Fibroblast of villous mesenchyme (primary cell): ENCODE results near the gene VBP1. TPM values are rescaled to one million over a fixed set of nuclear protein-coding genes. Genes with fewer than 3 reads are reported as not detected.
"Not testable (repeated sequence)": the region's sequence is repeated elsewhere in the genome, so short reads cannot be mapped to it uniquely, and the experiment has no call there.

ENCODE experiments used
- DNase-seq: peaks from one replicate; pipeline ENCODE4 v3.0.0-alpha.2; 2010; ENCODE audit warnings: low read depth
- H3K4me3 ChIP-seq: 2 replicates; pipeline ENCODE4 v1.5.1; 2011; ENCODE audit warnings: low read depth, mild to moderate bottlenecking, low read length
- total RNA-seq: library from RNA; depleted of rRNA; stranded (reverse); fragments of >200 nt; gene quantifications from 2 replicates; pipeline ENCODE4 v1.2.3, GENCODE V29; 2012
- TF ChIP-seq, protein P1 (sequence below): IDR thresholded peaks from 2 replicates; pipeline ENCODE4 v1.5.1; 2012; ENCODE audit warnings: low read depth, mild to moderate bottlenecking, low read length; ENCODE audit not compliant: insufficient read depth

VBP1 gene
- total RNA-seq, 1 donor, result 78.6 TPM

- peak overlapping the region; percentile 85 for H3K4me3 ChIP-seq
- TF ChIP-seq, protein P1, sequence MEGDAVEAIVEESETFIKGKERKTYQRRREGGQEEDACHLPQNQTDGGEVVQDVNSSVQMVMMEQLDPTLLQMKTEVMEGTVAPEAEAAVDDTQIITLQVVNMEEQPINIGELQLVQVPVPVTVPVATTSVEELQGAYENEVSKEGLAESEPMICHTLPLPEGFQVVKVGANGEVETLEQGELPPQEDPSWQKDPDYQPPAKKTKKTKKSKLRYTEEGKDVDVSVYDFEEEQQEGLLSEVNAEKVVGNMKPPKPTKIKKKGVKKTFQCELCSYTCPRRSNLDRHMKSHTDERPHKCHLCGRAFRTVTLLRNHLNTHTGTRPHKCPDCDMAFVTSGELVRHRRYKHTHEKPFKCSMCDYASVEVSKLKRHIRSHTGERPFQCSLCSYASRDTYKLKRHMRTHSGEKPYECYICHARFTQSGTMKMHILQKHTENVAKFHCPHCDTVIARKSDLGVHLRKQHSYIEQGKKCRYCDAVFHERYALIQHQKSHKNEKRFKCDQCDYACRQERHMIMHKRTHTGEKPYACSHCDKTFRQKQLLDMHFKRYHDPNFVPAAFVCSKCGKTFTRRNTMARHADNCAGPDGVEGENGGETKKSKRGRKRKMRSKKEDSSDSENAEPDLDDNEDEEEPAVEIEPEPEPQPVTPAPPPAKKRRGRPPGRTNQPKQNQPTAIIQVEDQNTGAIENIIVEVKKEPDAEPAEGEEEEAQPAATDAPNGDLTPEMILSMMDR, result no peak
- peak; percentile 0 for DNase-seq
Measured at GRCh38 chrX:155215443-155216178, 649 bp upstream of the VBP1 start.

DNA sequence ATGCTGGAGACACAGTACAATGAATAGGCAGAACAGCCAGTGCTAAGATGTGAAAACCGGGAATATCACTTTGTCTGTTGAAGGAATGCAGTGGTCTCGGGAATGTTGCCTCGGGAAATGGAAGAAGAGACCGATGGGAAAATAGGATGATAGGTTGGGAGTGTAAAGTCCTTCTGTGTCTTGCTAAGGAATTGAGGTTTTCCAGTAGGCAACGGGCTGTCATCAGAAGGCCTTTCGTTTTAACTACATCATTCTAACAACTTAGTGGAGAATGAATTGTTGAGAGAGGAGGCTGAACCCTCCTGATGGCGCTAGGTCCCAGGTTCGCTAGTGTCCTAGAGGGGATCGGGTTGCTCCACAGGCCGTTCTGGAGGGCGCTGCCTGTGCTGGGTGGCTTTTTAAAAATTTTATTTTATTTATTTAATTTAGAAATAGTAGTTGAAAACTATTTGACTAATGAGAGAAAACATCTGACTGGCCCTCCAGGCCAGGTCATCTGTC, 730 bp downstream of the VBP1 start:
- H3K4me3 ChIP-seq, result peak overlapping the region; percentile 85
- TF ChIP-seq, protein P1, result no peak
- DNase-seq, result no peak

- no peak overlapping the region for H3K4me3 ChIP-seq
- TF ChIP-seq, protein P1, result no peak
- no peak for DNase-seq
Measured at GRCh38 chrX:155218777-155219176, 2.5 kb downstream of the VBP1 start.

DNA sequence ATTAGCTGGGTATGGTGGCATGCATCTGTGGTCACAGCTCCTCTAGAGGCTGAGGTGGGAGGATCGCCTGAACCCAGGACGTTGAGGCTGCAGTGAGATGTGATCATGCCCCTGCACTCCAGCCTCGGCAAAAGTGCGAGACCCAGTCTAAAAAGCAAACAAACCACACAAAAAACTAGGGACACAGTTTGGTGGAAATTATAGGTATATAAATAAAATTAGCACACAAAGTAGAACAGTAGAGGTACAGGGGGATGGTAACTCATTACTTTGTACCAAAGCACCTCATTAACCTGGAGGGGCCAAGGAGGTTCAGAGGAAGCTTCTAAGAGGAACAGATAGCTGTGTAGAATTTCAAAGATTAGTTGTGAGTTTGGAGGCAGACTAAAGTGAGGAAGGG, 5.1 kb downstream of the VBP1 start:
- DNase-seq, result no peak
- H3K4me3 ChIP-seq, result no peak overlapping the region
- TF ChIP-seq, protein P1, result no peak

DNA sequence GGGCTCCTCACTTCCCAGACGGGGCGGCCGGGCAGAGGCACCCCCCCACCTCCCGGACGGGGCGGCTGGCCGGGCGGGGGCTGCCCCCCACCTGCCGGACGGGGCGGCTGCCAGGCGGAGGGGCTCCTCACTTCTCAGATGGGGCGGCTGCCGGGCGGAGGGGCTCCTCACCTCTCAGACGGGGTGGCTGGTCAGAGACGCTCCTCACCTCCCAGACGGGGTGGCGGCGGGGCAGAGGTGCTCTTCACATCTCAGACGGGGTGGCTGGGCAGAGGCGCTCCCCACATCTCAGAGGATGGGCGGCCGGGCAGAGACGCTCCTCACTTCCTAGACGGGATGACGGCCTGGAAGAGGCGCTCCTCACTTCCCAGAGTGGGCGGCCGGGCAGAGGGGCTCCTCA, 7.5 kb downstream of the VBP1 start:
- H3K4me3 ChIP-seq, DNase-seq: not testable (repeated sequence)

DNA sequence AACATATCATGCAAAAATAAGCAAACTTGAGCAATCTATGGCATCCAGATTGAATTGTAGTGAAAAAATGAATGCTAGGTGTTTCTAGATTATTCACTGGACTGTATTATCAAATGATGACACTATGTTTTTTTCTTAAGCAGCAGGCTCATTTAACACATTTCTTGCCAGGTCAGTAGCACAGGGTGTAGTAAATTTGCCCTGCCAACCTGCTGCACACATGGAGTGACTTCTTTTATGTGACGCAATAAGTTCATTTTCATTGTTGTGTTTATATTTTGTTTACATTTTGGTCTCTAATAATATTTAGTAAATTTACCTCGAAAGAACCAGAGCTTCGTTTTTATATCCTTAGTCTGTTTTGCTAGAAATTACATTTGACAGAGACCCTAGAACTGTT, 9.5 kb downstream of the VBP1 start:
- TF ChIP-seq, protein P1, result no peak
- no peak for DNase-seq
- no peak overlapping the region for H3K4me3 ChIP-seq

DNA sequence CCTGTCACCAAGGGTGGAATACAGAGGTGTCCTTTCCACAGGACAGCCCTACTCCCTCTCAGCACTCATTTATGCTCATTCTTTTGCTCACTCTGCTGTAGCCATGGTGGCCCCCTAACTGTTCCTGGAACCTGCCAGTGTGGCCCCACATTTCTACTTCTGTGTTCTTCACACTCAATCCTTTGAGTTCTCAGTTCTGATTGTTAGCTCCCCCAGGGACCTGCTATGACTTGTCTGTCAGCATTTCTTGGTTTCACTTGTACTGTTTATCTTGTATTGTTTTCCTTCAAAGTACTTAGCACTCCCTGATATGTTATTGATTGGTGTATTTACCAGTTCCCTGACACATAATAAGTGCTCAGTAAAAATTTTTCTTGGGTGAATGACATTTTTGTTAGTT, 14.9 kb downstream of the VBP1 start:
- no peak overlapping the region for H3K4me3 ChIP-seq
- DNase-seq, result no peak
- TF ChIP-seq, protein P1, result no peak
